SH-SY5Y (cell line): Measurements from ENCODE around the gene MITF.

ENCODE experiments used
- GATA2 ChIP-seq: IDR thresholded peaks from 2 replicates; pipeline ENCODE4 v1.6.1; 2011; ENCODE audit warnings: mild to moderate bottlenecking, low read depth, low read length
- GATA3 ChIP-seq: IDR thresholded peaks from 2 replicates; pipeline ENCODE4 v1.6.1; 2011; ENCODE audit warnings: low read depth, mild to moderate bottlenecking, low read length, moderate library complexity

DNA sequence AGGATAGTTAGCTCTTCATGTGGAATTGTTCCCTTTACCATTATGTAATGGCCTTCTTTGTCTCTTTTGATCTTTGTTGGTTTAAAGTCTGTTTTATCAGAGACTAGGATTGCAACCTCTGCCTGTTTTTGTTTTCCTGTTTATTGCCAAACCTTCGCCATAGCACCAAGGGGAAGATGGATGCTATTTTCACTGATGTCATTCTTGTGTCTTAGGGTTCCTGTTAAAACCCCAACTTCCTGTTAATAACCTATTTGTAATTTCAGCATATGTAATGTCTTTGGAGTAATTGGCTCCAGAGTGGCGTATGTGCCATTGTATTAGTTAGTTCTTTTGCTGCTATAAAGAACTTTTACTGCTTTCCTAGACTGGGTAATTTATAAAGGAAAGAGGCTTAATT, 271.1 kb downstream of the MITF start:
- TF ChIP-seq GATA2 (no peak), GATA3 (no peak)
